ENCODE results near the gene IFI30.

GRCh38 chr19:18143902-18144301, 29.7 kb upstream of the IFI30 start:
- TF ChIP-seq, protein P1, sequence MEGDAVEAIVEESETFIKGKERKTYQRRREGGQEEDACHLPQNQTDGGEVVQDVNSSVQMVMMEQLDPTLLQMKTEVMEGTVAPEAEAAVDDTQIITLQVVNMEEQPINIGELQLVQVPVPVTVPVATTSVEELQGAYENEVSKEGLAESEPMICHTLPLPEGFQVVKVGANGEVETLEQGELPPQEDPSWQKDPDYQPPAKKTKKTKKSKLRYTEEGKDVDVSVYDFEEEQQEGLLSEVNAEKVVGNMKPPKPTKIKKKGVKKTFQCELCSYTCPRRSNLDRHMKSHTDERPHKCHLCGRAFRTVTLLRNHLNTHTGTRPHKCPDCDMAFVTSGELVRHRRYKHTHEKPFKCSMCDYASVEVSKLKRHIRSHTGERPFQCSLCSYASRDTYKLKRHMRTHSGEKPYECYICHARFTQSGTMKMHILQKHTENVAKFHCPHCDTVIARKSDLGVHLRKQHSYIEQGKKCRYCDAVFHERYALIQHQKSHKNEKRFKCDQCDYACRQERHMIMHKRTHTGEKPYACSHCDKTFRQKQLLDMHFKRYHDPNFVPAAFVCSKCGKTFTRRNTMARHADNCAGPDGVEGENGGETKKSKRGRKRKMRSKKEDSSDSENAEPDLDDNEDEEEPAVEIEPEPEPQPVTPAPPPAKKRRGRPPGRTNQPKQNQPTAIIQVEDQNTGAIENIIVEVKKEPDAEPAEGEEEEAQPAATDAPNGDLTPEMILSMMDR (IDR thresholded peaks at IDR 0.05) = no peak
- TF ChIP-seq POLR2AphosphoS5 (IDR thresholded peaks at IDR 0.05) (no peak), POLR2A (IDR thresholded peaks at IDR 0.05) (no peak), EP300 (IDR thresholded peaks at IDR 0.05; ENCODE audit: low read depth) (no peak)
